ENCODE data around the gene ISL2.

The ISL2 gene

DNA sequence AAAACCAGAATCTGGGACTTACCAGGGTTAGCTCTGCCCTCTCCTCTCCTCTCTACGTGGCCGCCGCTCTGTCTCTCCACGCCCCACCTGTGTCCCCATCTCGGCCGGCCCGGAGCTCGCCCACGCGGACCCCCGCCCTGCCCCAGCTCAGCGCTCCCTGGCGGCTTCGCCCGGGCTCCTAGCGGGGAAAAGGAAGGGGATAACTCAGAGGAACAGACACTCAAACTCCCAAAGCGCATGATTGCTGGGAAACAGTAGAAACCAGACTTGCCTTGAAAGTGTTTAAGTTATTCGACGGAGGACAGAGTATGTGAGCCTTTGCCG lies 5.4 kb downstream of the ISL2 start:
- no peak for DNase-seq (ENCODE audit: low spot score)

DNA sequence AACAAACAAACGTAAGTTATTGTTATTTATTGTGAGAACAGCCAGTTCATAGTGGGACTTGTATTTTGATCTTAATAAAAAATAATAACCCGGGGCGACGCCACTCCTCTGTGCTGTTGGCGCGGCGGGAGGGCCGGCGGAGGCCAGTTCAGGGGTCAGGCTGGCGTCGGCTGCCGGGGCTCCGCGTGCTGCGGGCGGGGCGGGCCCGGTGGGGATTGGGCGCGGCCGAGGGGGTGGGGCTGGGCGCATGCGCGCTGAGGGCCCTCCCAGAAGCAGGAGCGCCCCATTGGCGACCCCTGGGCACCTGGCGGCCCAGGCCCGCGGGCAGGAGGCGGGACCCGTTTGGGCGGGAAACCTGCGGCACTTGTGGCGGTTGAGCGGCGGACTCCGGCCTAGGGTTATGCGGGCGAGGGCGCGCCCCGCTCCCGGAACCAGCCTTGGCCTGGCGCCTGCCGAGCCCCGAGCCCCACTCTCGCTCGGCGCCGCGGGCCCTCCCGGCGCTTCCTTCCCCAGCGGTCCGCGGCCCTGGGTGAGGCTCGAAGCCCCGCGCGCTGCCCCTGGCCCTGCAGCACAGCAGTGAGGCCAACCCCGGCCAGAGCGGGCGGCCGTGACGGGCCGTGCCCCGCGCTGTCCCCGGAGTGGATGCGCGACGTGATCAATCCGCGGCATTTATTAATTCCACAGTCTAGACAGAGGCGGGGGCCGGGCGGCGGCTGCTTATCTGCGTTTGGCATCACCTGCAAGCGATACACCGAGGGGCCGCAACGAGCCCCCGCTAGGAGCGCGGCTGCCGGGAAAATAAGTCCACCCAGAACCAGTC lies 6.0 kb downstream of the ISL2 start:
- no peak for DNase-seq (ENCODE audit: low spot score)

DNA sequence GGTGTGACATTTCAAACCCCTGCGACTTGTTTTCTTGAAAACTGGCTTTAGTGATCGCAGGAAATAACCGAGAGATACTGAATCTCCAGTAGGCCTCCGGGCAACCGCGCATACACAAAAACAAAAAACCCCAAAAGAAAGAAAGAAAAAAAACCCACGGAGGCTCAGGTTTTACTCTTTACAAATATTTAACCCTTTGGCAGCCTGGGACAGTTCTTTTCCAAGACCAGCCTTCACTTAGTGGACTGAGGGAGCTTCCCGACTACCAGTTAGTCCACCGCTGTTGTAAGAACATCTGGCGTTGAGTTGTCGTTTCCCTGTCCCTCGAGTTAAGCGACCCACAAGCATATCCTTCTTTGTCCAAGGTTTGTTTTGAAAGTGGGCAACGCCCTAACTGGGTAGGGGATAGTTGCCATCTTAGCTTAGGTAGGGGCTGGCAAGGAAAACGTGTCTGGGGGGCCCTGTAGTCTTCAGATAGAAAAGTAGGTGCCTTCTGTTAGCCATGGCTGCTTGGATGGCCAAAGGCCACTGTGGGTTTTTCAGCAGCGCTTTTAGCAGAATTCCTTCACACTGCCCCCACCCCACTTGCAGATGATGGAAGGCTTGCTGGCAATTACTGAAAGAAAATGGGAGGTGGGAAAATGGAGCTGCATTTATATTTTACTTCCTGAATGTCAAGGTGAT lies 6.9 kb downstream of the ISL2 start:
- no peak for DNase-seq (ENCODE audit: low spot score)

DNA sequence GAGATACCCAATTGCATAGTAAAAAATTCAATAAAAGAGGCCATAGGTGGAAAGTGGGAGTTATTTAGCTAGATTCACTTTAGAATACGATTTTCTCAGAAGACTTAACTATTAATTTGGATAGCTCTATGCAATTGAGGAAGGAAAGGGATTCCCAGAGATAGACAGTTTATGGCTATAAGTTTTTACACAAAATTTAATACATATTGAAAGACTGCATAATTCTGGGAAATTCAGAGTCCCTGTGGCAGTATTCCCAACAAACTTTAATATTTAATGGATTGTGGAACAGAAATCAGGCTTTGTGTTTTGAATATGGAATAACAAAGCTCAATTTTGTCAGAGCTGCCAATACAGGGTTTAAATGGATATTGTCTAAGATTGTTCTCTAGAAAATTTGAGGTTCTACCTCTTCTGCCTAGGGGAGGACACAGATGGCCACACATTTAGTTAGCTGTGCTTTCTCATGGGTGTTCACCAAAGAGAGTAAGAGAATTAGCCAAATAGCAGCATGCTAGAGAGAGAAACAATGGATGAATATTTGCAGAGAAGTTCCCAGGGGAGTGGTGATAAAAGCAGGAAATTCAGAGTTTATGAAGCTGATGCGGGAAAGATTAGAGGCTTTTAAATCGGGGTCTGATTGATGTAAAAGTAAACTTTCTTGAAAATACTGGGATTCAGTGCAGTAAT lies 8.5 kb downstream of the ISL2 start:
- no peak for DNase-seq (ENCODE audit: low spot score)

DNA sequence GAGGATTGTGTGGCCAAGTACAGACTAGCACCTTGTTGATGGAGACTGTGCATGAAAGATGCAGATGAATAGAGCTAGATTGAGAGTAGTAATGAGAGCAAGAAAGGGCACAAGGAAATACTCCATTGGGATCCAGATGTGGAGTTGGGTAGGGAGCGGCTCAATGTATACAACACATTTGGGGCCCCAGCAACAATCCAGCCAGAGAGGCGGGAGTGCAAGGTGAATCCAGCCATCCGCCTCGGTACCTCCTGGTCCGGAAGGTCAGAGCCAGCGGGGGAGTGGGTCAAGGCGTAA lies 9.0 kb downstream of the ISL2 start:
- DNase-seq (ENCODE audit: low spot score), result no peak

DNA sequence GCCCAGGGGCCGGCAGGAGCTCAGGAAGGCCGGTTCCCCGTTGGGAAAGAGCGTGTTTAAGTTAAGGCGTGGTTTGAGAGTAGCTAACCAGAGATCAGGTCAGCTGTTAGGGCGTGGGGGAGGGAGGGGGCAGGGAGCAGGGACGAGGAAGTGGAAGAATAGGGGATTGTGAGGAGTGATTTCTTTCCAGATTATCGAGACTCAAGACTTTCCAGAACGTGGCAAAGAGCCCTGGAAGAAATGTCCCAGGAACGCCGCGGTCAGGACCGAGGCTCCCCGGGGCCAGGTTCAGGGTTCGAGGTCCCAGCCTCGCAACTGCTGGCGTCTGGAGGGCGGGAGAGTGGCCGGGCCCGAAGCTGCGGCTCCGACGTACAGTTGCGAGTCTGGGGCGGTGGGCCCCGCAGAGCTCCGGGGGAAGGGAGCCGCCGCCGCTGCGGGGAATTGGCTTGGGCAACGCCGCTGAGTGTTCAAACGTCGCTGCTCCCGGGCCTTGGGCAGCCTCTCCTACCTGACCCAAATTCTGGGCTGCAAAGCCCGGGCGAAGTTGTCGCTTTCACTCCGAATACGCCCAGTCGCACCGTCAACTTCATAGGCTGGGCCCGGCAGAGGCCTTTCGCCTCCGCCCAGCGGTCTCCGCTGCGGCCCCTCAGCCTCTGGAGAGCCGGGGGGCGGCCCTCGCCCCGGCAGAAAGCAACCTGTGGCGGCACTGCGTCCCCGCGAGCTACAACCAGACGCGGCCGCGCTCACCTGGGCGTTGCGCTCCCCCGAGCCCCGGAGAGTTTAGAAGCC lies 9.5 kb downstream of the ISL2 start:
- no peak for DNase-seq (ENCODE audit: low spot score)

DNA sequence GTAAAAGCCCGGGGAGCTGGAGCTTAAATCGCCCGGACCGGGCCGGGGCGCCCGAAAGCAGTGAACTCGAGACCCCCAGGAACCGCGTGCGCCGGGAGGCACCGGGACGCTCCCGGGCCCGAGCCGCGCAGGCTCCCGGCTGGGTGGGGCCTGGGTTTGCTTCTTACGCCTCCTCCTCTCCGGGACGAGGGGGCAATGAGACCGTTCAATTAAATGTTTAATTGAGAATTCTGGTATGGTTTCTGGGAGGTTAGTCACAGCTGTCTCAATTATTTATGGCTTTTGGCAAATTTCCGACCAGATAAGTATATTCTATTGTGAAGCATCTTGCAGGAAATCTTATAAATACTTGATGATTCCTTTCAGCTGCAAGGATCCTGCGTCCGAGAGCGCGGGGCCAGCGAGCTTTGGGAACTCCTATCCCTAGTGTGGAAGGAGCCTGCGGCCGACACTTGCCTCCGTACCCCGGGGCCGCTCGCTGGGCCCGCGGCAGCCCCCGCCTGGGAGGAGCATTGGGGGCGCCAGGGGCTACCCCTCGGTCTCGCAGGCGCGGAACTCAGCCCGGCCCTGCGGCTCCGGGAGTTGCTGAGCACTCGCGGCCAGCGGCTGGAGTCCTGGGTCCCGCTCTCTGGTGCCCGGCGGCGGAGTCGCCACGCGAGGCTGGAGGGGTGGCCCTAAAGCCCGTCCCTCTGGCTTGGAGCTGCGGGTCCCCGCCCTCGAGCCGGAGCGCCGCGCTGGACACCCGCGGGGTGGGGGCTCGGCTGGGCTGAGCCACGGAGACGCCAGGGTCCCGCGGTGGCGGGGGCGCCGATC lies 10.3 kb downstream of the ISL2 start:
- no peak for DNase-seq (ENCODE audit: low spot score)

DNA sequence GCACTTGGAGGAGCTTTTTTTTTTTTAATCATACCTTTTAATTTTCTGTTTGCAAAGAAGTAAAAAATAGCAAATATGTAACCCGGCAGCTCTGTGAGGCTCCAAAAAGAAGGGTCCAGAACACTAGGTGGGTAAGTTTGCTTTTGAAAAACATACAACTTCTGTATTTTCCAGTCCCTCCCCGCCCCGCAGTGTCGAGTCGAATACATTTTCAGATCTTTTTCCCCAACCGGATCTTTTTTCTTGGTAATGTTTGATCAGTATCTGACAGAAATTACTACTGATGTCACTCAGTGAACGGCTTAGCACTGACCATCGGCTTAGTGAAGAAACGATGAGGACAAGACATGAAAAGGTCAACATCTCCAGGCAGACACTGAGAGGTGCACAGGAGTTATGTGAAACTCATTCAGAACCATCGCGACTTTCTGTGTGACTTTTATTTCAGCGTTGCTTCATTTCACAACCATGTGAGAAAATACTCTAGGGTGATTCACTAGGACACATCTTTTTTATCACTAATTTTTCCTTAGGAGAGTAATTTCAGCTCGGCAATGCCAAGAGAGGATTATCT lies 11.0 kb downstream of the ISL2 start:
- DNase-seq (ENCODE audit: low spot score), result no peak

DNA sequence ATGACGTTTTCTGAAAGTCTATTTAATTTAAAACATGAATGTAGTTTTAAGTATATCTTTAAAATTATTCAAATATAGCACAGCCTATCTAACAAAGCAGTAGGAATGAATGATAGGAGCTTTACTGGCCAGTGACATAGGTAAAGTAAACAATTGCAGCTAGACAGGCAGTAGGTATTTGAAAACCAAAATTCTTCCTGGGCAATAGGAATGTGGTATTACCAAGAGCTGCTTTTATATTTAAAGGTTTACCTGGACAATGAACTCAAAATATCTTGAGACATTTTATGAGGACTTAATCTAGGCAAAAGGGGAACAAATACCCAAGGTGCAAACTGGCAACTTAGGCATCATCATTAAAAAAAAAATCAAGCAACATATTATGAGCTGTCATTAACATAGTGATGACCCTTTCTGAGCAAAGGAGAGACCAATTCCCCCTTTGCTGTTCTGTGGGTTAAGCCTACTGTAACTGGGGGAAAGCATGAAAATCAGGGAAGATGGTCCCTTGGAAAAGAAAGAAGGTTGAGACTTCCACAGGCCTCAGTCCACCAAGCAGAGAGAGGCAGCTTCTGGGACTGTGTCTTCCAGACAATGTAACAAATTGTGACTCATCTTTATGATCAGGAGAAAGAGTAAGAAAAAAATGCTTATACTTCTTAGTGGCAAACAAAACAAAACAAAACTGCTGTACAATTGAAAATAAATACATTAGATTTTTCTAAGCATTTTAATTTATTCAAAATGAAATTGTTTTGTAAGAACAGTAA lies 12.9 kb downstream of the ISL2 start:
- DNase-seq (ENCODE audit: low spot score), result no peak

DNA sequence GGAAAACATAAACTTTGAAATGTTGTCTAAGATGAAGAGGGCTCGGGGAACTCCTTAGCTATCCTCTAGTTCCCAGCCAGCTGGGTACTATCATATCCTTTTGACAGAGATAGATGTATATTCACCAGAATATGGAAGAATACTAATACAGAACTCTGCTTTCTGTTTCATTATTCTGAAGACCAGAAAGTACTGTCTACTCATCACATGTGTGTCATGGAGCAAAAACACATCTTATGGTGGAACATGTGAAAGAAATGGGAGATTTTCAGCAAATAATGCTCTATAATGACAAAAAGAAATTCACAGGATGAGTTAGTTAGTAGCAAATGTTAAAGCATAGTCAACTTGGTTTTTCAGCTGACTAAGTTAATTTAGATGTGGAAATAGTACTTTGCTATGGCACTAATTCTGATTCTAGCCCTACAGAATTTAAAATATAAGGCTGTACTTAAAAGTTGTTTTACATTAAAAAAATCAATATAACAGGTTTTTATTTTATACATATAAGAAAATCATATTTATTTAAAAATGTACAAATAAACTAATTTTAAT lies 16.5 kb downstream of the ISL2 start:
- DNase-seq (ENCODE audit: low spot score), result no peak

DNA sequence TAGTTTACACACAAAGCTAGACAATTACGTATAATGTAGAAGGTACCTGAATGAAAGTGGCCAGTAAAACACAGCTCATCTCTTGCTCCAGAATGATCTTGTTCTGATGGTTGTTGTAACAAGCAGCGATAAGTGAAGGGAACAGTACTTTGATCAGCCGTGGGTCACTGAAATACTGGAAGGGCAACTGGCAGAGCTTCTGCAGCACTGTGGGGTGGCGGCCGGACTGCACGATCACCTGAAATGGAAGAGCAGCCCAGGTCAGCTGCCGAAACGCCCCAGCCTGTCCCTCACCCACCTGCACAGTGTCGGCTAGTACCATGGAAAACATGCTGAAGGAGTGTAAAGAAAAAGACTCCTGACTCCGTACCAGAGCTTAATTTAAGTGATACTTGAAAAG lies 17.3 kb downstream of the ISL2 start:
- no peak for DNase-seq (ENCODE audit: low spot score)

DNA sequence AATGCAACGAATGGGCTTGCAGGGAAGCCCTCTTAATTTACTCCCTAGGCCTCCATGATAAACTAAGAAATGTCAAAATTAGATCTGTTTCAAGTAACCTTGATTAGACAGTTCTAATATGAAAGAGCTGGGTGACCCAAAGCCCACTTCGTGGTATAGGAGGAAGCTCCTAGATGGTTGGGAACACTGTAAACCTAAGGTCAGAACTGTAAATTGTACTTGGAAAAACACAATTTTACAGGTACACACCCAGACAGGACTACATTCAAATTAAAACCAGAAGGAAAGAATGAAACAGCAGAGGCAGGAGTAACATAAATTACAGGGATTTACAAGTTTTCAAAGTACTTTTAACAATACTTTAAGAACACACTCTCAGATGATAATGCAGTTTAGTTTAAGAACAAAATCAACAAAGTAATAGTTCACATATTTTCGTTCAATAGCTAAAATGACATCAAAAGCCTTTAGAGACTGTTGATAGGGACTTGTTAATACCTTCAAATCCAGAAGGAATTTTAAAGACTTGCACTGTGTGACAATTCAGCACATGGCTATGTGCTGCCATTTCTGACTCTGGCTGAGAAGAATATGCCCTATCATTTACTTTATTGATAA lies 18.4 kb downstream of the ISL2 start:
- DNase-seq (ENCODE audit: low spot score), result no peak

DNA sequence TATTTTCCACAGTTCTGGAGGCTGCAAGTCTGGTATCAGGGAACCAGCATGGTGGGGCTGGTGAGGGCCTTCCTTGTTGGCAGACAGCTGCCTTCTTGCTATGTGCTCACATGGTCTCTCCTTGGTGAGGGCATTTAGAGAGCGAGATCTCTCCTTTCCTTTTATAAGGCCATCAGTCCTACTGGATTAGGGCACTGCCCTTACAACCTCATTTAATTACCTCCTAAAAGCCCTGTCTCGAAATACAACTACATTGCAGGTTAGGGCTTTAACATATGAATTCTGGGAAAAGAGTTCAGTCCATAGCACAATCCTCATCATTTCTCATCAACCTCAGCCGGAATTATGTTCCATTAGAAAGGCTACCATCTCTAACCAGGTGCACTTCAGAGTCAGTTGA lies 21.9 kb downstream of the ISL2 start:
- DNase-seq (ENCODE audit: low spot score), result no peak

DNA sequence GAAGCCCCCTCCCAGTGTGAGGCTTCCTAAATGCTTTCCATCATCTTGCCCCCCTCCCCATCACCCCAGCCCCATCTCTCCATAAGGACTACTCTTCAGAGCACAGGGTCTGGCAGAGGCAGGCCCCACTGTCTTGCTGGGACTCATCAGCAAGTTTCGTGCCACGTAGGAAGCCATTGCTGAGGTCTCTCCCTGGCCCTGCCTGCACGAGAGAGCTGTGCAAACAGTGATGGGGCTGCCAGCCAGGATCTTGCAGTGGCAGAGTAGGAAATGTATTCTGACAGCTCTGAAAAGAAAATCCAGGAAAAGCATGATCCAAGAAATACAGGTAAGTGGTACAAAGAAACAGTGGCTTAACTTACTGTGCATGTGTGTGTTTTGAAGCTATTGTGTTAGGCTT lies 22.6 kb downstream of the ISL2 start:
- DNase-seq (ENCODE audit: low spot score), result no peak

DNA sequence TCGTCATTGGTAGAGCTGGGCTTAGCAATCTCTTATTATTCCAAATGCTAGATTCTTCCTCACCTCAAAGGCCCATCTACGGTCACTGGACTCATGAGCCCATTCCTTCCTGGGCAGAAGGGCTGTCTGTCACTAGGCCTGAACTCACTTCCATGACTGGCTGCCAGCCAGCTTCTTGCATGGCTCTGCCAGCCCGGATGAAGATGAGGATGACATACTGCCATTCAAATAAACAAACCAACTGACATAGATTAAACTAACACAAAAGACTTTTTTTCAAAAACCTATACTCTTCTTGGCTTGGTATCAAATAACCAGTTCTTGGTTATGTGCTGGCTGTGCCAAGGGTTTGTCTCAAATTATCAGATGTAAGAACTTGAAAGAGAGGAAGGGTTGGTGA lies 23.8 kb downstream of the ISL2 start:
- no peak for DNase-seq (ENCODE audit: low spot score)

DNA sequence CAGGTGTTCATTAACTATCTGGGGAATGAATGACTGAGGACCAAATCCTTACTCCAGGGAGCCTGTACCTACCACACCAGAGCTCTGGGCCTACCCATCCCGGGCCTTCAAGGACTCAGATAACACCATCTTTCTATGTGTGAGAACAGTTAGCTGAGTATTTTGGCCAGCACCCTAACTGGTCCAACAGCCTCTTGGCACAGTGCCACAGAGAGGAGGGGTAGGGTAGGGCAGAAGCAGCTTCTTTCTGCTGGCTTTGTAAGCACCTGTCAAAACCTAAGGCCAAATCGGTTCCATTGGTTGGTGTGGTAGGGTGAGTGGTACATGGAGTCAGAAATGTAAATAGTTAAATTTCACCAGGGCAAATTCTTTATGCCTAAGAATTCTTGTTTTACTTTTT lies 26.7 kb downstream of the ISL2 start:
- no peak for DNase-seq (ENCODE audit: low spot score)

DNA sequence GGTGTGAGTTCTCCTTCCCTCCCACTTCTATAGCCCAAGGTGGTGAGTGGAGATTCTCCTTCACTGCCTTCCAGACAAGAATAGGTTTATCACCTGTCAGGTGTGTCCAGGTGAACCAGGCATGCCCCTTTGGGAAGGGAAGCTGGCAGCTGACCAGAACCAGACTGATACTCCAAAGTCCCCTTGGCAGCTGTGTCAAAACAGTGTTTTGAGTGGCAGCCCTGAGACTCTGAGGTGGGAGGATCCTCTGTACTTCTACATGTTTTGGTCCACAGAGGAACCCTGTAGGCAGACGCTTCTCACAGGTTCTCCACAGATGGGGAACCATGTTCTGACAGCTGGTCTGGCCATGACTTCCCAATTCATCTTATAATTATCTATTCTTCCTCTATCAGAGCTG lies 30.1 kb downstream of the ISL2 start:
- DNase-seq (ENCODE audit: low spot score), result no peak

DNA sequence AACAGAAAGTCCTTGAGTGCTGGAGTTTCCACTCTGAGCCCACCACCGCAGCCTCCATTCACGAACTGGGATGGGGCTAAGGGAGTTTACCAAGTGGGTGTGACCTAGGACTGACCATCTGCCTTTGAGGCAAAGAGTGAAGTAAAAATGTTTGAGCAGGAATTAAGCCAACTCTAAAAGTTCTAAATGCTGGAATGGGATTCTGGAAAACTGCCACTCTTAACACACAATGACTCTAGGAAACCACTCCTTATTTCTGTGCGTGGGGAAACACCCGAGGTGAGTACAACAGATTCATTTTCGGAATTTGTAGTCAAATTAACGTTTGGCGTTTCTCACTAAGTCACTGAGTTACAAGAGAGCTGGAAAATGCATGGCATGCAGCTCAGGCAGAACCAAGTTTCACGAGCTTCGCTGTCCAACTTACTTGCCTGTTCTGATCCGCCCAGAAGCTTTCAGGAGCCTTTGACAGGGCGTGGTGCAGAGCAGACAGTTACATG lies 31.6 kb downstream of the ISL2 start:
- no peak for DNase-seq (ENCODE audit: low spot score)

DNA sequence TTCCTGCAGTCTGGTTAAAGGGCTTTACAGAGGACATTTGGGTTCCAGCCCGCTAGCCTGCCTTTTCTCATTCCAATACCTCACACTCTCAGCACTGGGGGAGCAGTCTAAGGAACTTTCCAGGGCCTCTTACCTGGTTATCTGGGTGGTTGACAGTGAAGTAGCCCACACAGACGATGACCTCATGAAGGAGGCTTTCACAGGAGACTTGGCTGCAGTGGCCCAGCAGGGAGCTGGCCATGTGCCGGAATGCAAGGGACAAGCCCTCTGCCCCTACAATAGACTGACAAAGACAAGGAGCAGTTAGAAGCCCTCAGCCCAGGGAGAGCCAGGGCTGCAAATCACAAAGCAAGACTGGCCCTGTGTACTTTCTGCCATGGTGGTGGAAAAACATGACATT lies 39.5 kb downstream of the ISL2 start:
- no peak for DNase-seq (ENCODE audit: low spot score)

DNA sequence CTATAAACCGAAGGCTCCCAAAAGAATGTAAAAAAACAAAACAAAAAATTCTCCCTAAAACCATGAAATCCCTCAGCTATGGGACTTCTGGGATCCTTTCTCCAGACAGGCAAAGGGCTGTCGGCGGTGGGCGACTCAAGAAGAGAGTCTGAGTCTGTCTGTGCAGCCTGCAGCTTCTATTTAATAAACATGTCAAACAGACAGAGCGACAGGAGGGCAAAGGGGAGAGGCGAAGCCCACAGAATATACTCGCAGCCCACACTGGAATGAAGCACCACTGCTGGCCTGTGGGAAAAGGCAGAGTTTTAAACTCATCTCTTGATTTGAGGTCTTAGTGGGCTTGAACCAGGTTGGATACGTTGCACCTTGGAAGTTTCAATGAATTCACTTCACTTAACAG lies 40.2 kb downstream of the ISL2 start:
- DNase-seq (ENCODE audit: low spot score), result no peak

All from CD4-positive, alpha-beta T cell treated with Interleukin-6 at 100 ng/mL for 8 hours (primary cell).